ENCODE measurements around the gene SULF2.

DNA sequence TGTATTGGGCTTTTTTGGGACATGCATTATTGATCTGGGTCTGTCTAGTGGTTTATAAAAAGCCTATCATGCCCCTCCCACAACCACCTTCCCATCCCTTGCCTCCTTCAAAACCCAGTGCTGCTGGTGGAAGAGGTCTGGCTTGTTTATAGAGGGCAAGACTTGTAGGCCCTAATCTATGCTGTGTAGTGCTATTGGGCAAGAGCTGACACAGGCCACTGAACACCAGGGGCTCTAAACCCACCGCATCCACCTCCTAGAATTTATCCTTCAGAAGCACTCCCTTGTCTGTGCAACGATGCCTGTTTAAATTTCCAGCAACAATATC, 30.9 kb downstream of the SULF2 start:
- no peak for TF ChIP-seq NFRKB (IDR thresholded peaks at IDR 0.05)
- TF ChIP-seq ZNF384 (IDR thresholded peaks at IDR 0.05) = no peak
- TF ChIP-seq FOXA1 (IDR thresholded peaks at IDR 0.05) = no peak
- no peak for TF ChIP-seq FOXM1 (IDR thresholded peaks at IDR 0.05; ENCODE audit: borderline replicate concordance)
- TF ChIP-seq HDGF (IDR thresholded peaks at IDR 0.05; ENCODE audit: borderline replicate concordance) = no peak
